SKM-1 (cell line): Measurements from ENCODE around the gene MCRIP1.

ENCODE experiments used
- DNase-seq: peaks from one replicate; lab custom pipeline; 2025; ENCODE audit not compliant: unreplicated experiment; lab: John Stamatoyannopoulos, UW

The MCRIP1 gene

GRCh38 chr17:81833160-81833920 lies at the start of gene MCRIP1:
Gene MCRIP1, minus strand, starts transcription at chr17:81833291. Its CDS starts 8,785 bp downstream, at chr17:81824506.
- DNase-seq, result peak; percentile 81

- no peak for DNase-seq
These were observed 46.0 kb upstream of the MCRIP1 start for GRCh38 chr17:81879121-81879520.

DNA sequence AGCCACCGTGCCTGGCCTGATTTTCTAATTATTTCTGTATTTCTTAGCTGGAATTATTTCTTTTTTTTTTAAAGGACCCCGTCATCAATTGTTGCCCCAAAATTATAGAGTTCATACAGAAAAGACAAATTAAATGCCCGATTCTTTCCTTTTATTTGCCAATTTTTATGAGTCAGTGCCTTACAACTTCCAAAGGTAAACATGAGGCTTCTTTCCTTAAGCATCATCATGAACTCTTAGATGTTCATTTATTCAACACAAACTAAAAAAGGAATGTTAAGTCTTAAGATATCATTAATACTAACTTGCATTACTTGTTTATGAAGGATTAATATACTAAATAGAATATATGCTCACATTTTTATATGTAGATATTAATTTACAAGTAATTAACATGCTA lies 45.2 kb upstream of the MCRIP1 start:
- no peak for DNase-seq

- DNase-seq, result no peak
These were observed 44.5 kb upstream of the MCRIP1 start for GRCh38 chr17:81877569-81877968.

DNA sequence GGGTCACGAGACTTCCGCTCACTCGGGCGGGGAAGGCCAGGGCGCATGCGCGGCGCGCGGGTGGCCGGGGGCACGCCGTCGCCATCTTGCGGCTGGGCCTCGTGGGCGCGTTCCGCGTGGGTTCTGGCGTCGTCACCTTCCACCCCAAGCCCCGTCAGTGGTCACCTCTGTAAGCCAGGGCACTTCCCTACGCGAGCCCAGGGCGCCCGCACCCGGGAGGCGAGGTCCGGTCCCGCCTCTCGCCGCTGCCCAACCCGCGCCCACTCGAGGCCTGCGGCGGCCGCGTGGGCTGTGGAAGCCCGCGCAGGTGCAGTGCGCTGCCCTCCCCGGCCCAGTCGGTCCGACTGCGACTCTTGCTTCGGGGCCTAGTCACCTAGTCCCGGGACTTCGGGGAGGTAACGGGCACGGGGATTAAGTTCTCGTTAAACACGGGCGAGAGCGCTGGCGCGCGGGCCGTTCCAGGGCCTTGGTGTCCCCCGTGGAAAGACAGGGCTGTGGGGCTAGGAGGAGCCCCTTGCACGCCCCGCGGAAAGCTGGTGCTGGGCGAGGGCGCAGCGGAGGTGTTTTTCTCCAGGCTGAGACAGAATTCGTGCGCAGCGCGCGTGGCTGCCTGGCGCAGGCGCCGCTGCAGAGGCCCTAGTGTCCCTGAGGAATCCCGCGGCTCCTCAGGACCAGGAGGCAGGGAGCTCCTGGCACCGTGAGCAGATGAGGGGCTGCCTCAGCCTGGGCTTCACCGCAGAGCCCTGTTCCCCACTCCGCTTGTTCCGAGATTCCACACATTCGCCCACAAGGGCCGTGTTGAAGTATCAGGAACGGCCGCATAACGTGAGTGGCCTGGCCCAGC lies 38.5 kb upstream of the MCRIP1 start:
- peak; percentile 76 for DNase-seq

DNA sequence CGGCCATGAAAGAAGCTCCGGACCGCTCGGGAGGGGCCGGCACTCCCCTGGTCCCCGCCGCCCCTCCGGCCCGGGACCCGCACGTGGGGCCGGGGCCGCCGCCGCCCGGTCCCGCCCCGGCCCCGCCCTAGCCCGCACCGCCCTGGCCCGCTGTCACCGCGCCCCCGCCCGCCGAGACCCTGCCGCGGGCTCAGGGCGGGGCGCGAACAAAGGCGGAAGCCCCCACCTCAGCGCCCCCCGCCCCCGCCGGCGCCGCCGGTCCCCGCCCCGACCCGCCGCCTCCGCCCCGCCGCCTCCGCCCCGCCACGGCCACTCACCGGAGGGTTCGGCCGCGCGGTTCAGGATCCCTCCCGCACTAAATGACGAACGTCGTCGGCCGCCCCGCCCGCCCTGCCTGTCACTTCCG lies 37.9 kb upstream of the MCRIP1 start, which contains the start of gene ARHGDIA:
ARHGDIA (minus strand) TSS at position 357 of the 406 bp plus-strand sequence. CDS start 1,407 bp downstream, outside the sequence.
- no peak for DNase-seq

GRCh38 chr17:81870131-81870980 lies 37.3 kb upstream of the MCRIP1 start:
- no peak for DNase-seq

GRCh38 chr17:81869221-81870130 lies 36.4 kb upstream of the MCRIP1 start:
- DNase-seq, result no peak

GRCh38 chr17:81868674-81869220 lies 35.7 kb upstream of the MCRIP1 start:
- DNase-seq, result no peak

GRCh38 chr17:81867991-81868673 lies 35.0 kb upstream of the MCRIP1 start:
- DNase-seq, result no peak

- DNase-seq, result no peak
These were observed 34.3 kb upstream of the MCRIP1 start for GRCh38 chr17:81867170-81867990.

GRCh38 chr17:81866440-81867169 lies 33.5 kb upstream of the MCRIP1 start:
- no peak for DNase-seq

- DNase-seq, result no peak
These were observed 32.8 kb upstream of the MCRIP1 start for GRCh38 chr17:81865733-81866439.

- no peak for DNase-seq
These were observed 32.3 kb upstream of the MCRIP1 start for GRCh38 chr17:81865358-81865732.

DNA sequence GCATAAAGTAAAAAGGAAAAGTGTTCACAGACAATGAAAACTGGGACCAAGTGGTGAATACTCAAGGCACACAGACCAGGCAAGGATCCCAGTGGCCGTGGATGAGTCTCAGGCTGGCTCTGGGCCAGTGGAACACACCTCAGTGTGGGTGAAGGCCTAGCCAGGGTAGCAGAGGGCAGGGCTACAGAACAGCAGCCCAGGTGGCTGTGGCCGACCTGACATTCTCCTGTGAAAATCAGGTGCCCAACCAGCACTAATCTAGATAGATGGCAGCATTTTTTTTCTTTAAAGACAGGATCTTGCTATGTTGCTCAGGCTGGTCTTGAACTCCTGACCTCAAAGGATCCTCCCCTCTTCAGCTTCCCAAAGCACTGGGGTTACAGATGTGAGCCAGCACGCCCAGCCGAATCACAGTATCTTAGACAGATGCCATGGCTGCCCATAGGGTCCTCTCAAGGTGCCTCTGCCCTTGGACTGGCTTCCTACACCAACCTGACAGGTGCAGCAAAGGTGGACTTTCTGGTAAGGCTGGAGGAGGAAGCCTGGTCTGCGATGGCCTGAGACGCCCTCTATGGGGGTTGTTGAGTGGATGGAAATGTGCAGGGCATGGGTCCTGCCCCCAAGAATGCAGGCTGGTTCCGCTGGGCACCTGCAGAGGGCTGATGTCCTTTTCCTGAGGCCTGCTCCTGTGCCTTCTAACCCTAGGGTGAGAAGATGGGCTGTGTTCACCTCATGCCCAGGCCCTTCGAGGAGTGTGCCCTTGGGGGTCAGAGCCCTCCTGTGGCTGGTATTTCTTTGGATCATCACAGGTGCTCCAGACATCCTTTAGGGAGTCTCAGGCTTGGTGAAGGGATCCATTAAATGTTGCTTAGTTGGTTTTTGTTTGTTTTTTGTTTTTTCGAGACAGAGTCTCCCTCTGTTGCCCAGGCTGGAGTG lies 31.0 kb upstream of the MCRIP1 start:
- no peak for DNase-seq

- DNase-seq, result no peak
These were observed 30.1 kb upstream of the MCRIP1 start for GRCh38 chr17:81863123-81863675.
